ENCODE data around the gene PHLDA1. TPM values are rescaled to one million over a fixed set of nuclear protein-coding genes. Genes with fewer than 3 reads are reported as not detected.

Gene PHLDA1
- total RNA-seq, 2 donors from 2014 or later, result 5.7 to 10.4 TPM

DNA sequence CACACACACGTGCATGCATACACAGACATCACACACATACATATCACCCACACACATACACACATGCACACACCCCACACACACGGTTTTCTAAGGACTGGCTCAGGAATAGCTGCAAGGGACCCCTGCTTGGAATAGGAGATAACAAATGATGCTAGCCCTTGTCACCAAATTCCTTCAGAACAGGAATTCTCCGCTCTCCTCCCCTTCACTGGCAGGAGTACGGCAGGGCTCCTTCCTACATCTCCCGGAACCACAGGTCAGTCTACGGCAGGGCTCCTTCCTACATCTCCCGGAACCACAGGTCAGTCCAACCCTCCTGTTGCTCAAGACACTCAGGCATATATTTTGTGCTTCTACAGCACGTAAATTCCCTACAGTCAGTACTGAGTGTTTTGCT, 23.9 kb downstream of the PHLDA1 start:
- intact Hi-C loops (cut with DNase I), result no loop called here
- no peak overlapping the region for H3K4me3 ChIP-seq
- DNase-seq, result no peak
- H3K27me3 ChIP-seq, result no peaks in the 10 kb centered on the region
- no peaks in the 10 kb centered on the region for H3K9me3 ChIP-seq
- H3K4me1 ChIP-seq, result no peaks in the 10 kb centered on the region
- no peak overlapping the region for H3K9ac ChIP-seq (ENCODE audit: low read depth in 2 of 2, low read length in 2 of 2)
- H3K36me3 ChIP-seq, result no peaks in the 10 kb centered on the region
- TF ChIP-seq, protein P1, sequence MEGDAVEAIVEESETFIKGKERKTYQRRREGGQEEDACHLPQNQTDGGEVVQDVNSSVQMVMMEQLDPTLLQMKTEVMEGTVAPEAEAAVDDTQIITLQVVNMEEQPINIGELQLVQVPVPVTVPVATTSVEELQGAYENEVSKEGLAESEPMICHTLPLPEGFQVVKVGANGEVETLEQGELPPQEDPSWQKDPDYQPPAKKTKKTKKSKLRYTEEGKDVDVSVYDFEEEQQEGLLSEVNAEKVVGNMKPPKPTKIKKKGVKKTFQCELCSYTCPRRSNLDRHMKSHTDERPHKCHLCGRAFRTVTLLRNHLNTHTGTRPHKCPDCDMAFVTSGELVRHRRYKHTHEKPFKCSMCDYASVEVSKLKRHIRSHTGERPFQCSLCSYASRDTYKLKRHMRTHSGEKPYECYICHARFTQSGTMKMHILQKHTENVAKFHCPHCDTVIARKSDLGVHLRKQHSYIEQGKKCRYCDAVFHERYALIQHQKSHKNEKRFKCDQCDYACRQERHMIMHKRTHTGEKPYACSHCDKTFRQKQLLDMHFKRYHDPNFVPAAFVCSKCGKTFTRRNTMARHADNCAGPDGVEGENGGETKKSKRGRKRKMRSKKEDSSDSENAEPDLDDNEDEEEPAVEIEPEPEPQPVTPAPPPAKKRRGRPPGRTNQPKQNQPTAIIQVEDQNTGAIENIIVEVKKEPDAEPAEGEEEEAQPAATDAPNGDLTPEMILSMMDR (IDR thresholded peaks at IDR 0.05), result no peak
- no peak overlapping the region for H3K27ac ChIP-seq

DNA sequence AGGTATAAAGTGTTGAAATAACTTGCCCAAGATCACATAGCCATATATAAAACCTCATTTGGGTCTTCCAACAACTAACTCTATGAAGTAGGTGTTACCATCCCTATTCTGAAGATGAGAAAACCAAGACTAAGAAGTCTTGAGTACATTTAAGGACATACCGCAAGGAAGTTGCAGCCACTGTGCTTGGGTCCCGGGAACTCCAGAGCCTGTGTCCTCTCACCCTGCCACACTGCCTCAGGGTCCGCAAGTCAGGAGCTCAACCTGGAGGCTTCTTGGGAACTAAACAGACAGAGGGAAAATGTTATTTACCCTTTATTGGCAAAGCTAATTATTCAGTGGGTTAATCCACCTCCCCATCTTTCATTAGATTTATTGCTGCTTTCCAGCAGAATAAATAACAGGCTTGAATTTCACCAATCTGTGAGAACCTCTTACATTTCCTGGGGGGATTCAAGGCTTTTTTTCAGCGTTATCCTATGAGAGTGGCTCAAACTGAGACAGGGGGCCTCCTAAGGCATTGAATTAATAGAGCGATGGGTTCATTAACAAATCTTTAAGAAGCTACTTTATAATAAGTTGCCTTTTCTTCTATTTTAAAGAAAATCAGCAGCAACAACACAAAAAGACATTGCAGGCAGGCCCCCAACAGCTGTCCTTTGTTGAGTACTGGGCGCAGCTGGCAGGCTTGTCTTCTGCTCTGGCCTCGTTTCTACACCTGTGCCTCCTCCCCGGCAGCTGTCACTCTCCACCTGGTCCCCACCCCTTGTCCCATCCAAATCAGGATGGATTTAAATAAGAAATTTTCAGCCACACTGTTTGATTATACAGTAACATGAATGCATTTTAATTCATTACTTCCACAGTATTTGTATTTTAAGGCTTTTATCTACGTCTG, 25.3 kb downstream of the PHLDA1 start:
- no peak overlapping the region for H3K27ac ChIP-seq

DNA sequence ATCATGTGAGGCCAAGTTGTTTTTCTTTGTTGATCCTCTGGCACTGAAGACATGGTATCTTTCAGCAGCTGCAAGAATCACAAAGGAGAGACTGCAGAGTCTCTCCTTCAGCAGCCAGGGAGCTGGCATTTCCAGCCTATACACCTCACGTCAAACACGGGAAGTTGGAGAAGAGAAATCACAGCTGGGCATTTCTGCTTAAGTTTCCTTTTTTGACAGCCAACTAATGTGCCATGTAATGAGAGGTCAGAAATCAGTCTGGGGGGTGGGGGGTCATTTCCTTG, 28.3 kb downstream of the PHLDA1 start:
- Histone ChIP-seq H3K36me3 (no peaks in the 10 kb centered on the region), H3K27me3 (no peaks in the 10 kb centered on the region), H3K9me3 (no peaks in the 10 kb centered on the region), H3K4me3 (no peak overlapping the region), H3K9ac (ENCODE audit: low read depth in 2 of 2, low read length in 2 of 2) (no peak overlapping the region), H3K27ac (no peak overlapping the region), H3K4me1 (no peaks in the 10 kb centered on the region)
- DNase-seq, result no peak
- intact Hi-C loops (cut with DNase I), result no loop called here
- TF ChIP-seq, protein P1 (IDR thresholded peaks at IDR 0.05), result no peak

More for the DNA sequence above, 25.3 kb downstream of the PHLDA1 start:
- intact Hi-C loops (cut with DNase I), result no loop called here
- no peak overlapping the region for H3K9ac ChIP-seq (ENCODE audit: low read depth in 2 of 2, low read length in 2 of 2)
- no peaks in the 10 kb centered on the region for H3K36me3 ChIP-seq
- no peak overlapping the region for H3K4me3 ChIP-seq
- H3K9me3 ChIP-seq, result no peaks in the 10 kb centered on the region
- H3K27me3 ChIP-seq, result no peaks in the 10 kb centered on the region
- no peaks in the 10 kb centered on the region for H3K4me1 ChIP-seq
- TF ChIP-seq, protein P1 (IDR thresholded peaks at IDR 0.05), result no peak
- no peak for DNase-seq

DNA sequence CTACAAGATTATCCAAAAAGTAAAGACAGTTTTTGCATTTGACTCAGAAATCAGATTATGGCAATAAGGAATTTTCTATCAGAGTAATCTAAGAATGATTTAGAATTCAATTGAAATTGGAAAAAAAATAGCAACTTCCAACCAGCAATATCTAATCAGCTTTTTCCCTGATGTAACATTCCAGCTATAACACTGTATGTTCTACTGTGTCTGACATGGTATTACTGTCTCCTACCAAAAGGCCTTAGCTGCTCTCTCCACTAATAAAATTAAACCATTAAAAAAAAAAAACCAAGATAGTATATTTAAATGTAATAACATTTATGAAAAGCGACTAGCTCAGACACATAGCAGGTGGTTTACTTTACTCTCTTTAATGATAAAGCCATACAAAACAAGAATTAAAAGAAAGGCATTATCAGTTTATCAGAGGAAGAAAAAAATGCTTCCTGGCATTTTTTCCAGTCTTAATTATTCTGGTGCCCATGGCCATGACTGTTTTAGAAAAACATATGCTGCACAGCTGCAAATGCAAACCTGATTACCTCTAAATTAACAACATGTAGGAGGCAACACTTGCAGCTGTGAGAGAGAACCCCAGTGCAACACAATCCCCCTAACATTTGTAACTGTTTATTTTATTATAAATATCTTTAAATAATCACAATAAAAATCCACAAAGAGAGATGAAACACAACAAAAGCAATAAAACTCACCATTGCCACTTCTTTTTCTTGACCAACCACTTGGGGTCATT, 28.8 kb downstream of the PHLDA1 start:
- no peaks in the 10 kb centered on the region for H3K9me3 ChIP-seq
- no peaks in the 10 kb centered on the region for H3K4me1 ChIP-seq
- H3K9ac ChIP-seq (ENCODE audit: low read depth in 2 of 2, low read length in 2 of 2), result no peak overlapping the region
- no peaks in the 10 kb centered on the region for H3K36me3 ChIP-seq
- H3K27ac ChIP-seq, result no peak overlapping the region
- TF ChIP-seq, protein P1 (IDR thresholded peaks at IDR 0.05), result no peak
- no peaks in the 10 kb centered on the region for H3K27me3 ChIP-seq
- no peak for DNase-seq
- intact Hi-C loops (cut with DNase I), result no loop called here
- H3K4me3 ChIP-seq, result no peak overlapping the region

DNA sequence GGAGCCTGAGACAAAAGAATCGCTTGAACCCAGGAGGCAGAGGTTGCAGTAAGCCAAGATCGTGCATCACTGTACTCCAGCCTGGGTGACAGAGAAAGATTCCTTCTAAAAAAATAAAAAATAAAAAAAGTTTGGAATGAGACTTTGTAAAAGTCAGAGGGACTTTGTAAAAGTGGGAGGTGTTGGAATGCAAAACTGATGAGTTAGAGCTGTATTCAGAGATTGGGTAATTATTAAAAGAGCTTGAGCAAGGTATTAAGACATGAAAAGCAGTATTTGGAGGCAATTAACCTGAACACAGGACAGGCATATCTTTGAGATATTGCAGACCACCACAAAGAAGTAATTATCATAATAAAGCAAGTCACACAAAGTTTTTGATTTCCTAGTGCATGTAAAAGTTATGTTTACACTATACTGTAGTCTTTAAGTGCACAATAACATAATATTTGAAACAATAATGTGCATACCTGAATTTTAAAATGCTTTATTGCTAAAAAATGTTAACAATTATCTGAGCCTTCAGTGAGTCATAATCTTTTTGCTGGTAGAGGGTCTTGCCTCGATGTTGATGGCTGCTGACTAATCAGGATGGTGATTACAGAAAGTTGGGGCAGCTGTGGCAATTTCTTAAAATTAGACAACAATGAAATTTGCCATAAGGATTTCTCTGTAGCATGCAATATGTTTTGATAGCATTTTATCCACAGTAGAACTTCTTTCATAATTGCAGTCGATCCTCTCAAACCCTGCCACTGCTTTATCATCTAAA, 33.1 kb downstream of the PHLDA1 start:
- Histone ChIP-seq H3K27ac (no peak overlapping the region), H3K9me3 (no peaks in the 10 kb centered on the region), H3K4me3 (no peak overlapping the region), H3K4me1 (no peaks in the 10 kb centered on the region), H3K9ac (ENCODE audit: low read depth in 2 of 2, low read length in 2 of 2) (no peak overlapping the region), H3K36me3 (no peaks in the 10 kb centered on the region), H3K27me3 (no peaks in the 10 kb centered on the region)
- TF ChIP-seq, protein P1 (IDR thresholded peaks at IDR 0.05), result no peak
- DNase-seq, result no peak
- intact Hi-C loops (cut with DNase I), result no loop called here

All from colonic mucosa (tissue), 4 donors.